Measurements from ENCODE around the gene RNF166.

GRCh38 chr16:88732961-88733294, 26.7 kb upstream of the RNF166 start:
- TF ChIP-seq, protein P1, sequence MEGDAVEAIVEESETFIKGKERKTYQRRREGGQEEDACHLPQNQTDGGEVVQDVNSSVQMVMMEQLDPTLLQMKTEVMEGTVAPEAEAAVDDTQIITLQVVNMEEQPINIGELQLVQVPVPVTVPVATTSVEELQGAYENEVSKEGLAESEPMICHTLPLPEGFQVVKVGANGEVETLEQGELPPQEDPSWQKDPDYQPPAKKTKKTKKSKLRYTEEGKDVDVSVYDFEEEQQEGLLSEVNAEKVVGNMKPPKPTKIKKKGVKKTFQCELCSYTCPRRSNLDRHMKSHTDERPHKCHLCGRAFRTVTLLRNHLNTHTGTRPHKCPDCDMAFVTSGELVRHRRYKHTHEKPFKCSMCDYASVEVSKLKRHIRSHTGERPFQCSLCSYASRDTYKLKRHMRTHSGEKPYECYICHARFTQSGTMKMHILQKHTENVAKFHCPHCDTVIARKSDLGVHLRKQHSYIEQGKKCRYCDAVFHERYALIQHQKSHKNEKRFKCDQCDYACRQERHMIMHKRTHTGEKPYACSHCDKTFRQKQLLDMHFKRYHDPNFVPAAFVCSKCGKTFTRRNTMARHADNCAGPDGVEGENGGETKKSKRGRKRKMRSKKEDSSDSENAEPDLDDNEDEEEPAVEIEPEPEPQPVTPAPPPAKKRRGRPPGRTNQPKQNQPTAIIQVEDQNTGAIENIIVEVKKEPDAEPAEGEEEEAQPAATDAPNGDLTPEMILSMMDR (IDR thresholded peaks at IDR 0.05; ENCODE audit: low read length), result no peak
- TF ChIP-seq EZH2 (optimal IDR thresholded peaks at IDR 0.05; ENCODE audit: low read depth, low read length) (no peak), EZH2phosphoT487 (IDR thresholded peaks at IDR 0.05; ENCODE audit: low read length) (no peak)

Measured in MM.1S (cell line).